Endothelial cell (in vitro differentiated cells): ENCODE data around the gene EPHX1. TPM values are rescaled to one million over a fixed set of nuclear protein-coding genes. Genes with fewer than 3 reads are reported as not detected.

Experiments
- DNase-seq: peaks from one replicate; pipeline ENCODE4 v3.0.0; 2021; ENCODE audit warnings: low spot score
- H3K27ac Mint-ChIP-seq: one replicate; pipeline ENCODE4 v1.8.0; 2021; ENCODE audit warnings: mixed read lengths, inconsistent platforms; ENCODE audit not compliant: unreplicated experiment
- H3K27me3 Mint-ChIP-seq: one replicate; pipeline ENCODE4 v1.8.0; 2021; ENCODE audit warnings: mild to moderate bottlenecking, moderate library complexity, mixed read lengths, inconsistent platforms; ENCODE audit not compliant: unreplicated experiment
- H3K36me3 Mint-ChIP-seq: one replicate; pipeline ENCODE4 v1.8.0; 2021; ENCODE audit warnings: mild to moderate bottlenecking, low read depth, mixed read lengths, inconsistent platforms; ENCODE audit not compliant: unreplicated experiment
- H3K4me1 Mint-ChIP-seq: one replicate; pipeline ENCODE4 v1.8.0; 2021; ENCODE audit warnings: mild to moderate bottlenecking, mixed read lengths, inconsistent platforms; ENCODE audit not compliant: unreplicated experiment
- H3K4me3 Mint-ChIP-seq: one replicate; pipeline ENCODE4 v1.8.0; 2021; ENCODE audit warnings: mild to moderate bottlenecking, mixed read lengths, inconsistent platforms; ENCODE audit not compliant: unreplicated experiment
- H3K9me3 Mint-ChIP-seq: one replicate; pipeline ENCODE4 v1.8.0; 2021; ENCODE audit warnings: mixed read lengths, inconsistent platforms; ENCODE audit not compliant: unreplicated experiment
- CTCF ChIP-seq: fragments of 200-600 bp; sonication (generic); IDR thresholded peaks from one replicate; pipeline ENCODE4 v1.5.0; 2021; ENCODE audit warnings: antibody characterized with exemption; ENCODE audit not compliant: unreplicated experiment
- total RNA-seq: library from RNA; stranded (reverse); fragmentation: NEBNext Ultra II Directional; extraction: Animal tissue kit (Norgen Biotek cat#: 25700); gene quantifications from one replicate; pipeline ENCODE4 v1.2.1, GENCODE V29; 2021; ENCODE audit not compliant: unreplicated experiment

The EPHX1 gene
- total RNA-seq, 1 donor from 2014 or later: 45.0 TPM

GRCh38 chr1:225824533-225824941 lies 14.6 kb downstream of the EPHX1 start:
- no peak overlapping the region for H3K4me3 Mint-ChIP-seq
- H3K27me3 Mint-ChIP-seq: peaks cover under 1% of the 10 kb centered on the region
- H3K36me3 Mint-ChIP-seq: no peaks in the 10 kb centered on the region
- TF ChIP-seq CTCF: no peak
- DNase-seq: no peak
- peaks cover 18% of the 10 kb centered on the region for H3K4me1 Mint-ChIP-seq
- H3K9me3 Mint-ChIP-seq: no peaks in the 10 kb centered on the region
- no peak overlapping the region for H3K27ac Mint-ChIP-seq

GRCh38 chr1:225825078-225825477 lies 15.2 kb downstream of the EPHX1 start:
- Mint-ChIP-seq H3K27ac (no peak overlapping the region), H3K27me3 (peaks cover 1% of the 10 kb centered on the region), H3K36me3 (no peaks in the 10 kb centered on the region), H3K4me3 (no peak overlapping the region), H3K9me3 (no peaks in the 10 kb centered on the region), H3K4me1 (peaks cover 18% of the 10 kb centered on the region)
- TF ChIP-seq CTCF: no peak
- DNase-seq: no peak

- no peak for DNase-seq
- Mint-ChIP-seq H3K4me3 (no peak overlapping the region), H3K4me1 (peaks cover 18% of the 10 kb centered on the region), H3K9me3 (no peaks in the 10 kb centered on the region), H3K36me3 (no peaks in the 10 kb centered on the region), H3K27ac (no peak overlapping the region), H3K27me3 (peaks cover 1% of the 10 kb centered on the region)
- no peak for TF ChIP-seq CTCF
Measured at GRCh38 chr1:225825607-225826007, 15.7 kb downstream of the EPHX1 start.

GRCh38 chr1:225827076-225827475 lies 17.2 kb downstream of the EPHX1 start:
- no peak for DNase-seq
- Mint-ChIP-seq H3K9me3 (no peaks in the 10 kb centered on the region), H3K4me3 (no peak overlapping the region), H3K4me1 (peaks cover 18% of the 10 kb centered on the region), H3K27me3 (peaks cover 1% of the 10 kb centered on the region), H3K27ac (no peak overlapping the region), H3K36me3 (no peaks in the 10 kb centered on the region)
- no peak for TF ChIP-seq CTCF

- Mint-ChIP-seq H3K4me1 (peaks cover 18% of the 10 kb centered on the region), H3K9me3 (no peaks in the 10 kb centered on the region), H3K36me3 (peaks cover 4% of the 10 kb centered on the region), H3K4me3 (no peak overlapping the region), H3K27ac (no peak overlapping the region), H3K27me3 (peaks cover 3% of the 10 kb centered on the region)
- no peak for TF ChIP-seq CTCF
- no peak for DNase-seq
Measured at GRCh38 chr1:225828706-225829345, 18.9 kb downstream of the EPHX1 start.
